HG03460 (cell line): ENCODE results near the gene CYP21A2.
"Not testable (repeated sequence)": the region's sequence is repeated elsewhere in the genome, so short reads cannot be mapped to it uniquely, and the experiment has no call there.

Experiments used
- ATAC-seq: cut with Tn5 transposase; IDR thresholded peaks from one replicate; pipeline ENCODE4 v1.9.1; 2021; ENCODE audit not compliant: unreplicated experiment

Gene CYP21A2

GRCh38 chr6:32037598-32038524, at the start of gene CYP21A2:
TSS of gene CYP21A2 (plus strand) at chr6:32038415. CDS start at chr6:32038423, 8 bp downstream.
- not testable (repeated sequence) for ATAC-seq

- not testable (repeated sequence) for ATAC-seq
Measured at GRCh38 chr6:31989363-31989762, 48.9 kb upstream of the CYP21A2 start.

- ATAC-seq, result not testable (repeated sequence)
Measured at GRCh38 chr6:31994421-31994820, 43.8 kb upstream of the CYP21A2 start.

- ATAC-seq, result not testable (repeated sequence)
Measured at GRCh38 chr6:31996385-31996784, 41.8 kb upstream of the CYP21A2 start.

GRCh38 chr6:32002546-32003268, 35.5 kb upstream of the CYP21A2 start:
- not testable (repeated sequence) for ATAC-seq

- not testable (repeated sequence) for ATAC-seq
Measured at GRCh38 chr6:32003301-32003700, 34.9 kb upstream of the CYP21A2 start.

GRCh38 chr6:32004393-32004792, 33.8 kb upstream of the CYP21A2 start:
- not testable (repeated sequence) for ATAC-seq

- not testable (repeated sequence) for ATAC-seq
Measured at GRCh38 chr6:32004864-32005537, 33.2 kb upstream of the CYP21A2 start.

GRCh38 chr6:32005538-32005880, 32.7 kb upstream of the CYP21A2 start:
- not testable (repeated sequence) for ATAC-seq

GRCh38 chr6:32005991-32006529, 32.2 kb upstream of the CYP21A2 start:
- not testable (repeated sequence) for ATAC-seq

GRCh38 chr6:32007086-32007485, 31.1 kb upstream of the CYP21A2 start:
- ATAC-seq, result not testable (repeated sequence)

- ATAC-seq, result not testable (repeated sequence)
Measured at GRCh38 chr6:32008037-32008436, 30.2 kb upstream of the CYP21A2 start.

- not testable (repeated sequence) for ATAC-seq
Measured at GRCh38 chr6:32008616-32009015, 29.6 kb upstream of the CYP21A2 start.

- ATAC-seq, result not testable (repeated sequence)
Measured at GRCh38 chr6:32009537-32009936, 28.7 kb upstream of the CYP21A2 start.

GRCh38 chr6:32010856-32011530, 27.2 kb upstream of the CYP21A2 start:
- ATAC-seq, result not testable (repeated sequence)

GRCh38 chr6:32012941-32013617, 25.1 kb upstream of the CYP21A2 start:
- ATAC-seq, result not testable (repeated sequence)

- not testable (repeated sequence) for ATAC-seq
Measured at GRCh38 chr6:32013738-32014137, 24.5 kb upstream of the CYP21A2 start.

- not testable (repeated sequence) for ATAC-seq
Measured at GRCh38 chr6:32014547-32014946, 23.7 kb upstream of the CYP21A2 start, which contains the start of gene C4B. TSS of gene C4B (plus strand) at chr6:32014795. CDS start at chr6:32014846, 51 bp downstream.

GRCh38 chr6:32022100-32022499, 16.1 kb upstream of the CYP21A2 start:
- not testable (repeated sequence) for ATAC-seq

- ATAC-seq, result not testable (repeated sequence)
Measured at GRCh38 chr6:32028631-32029030, 9.6 kb upstream of the CYP21A2 start.
